T-helper 2 cell treated with Interferon-gamma antibody and Interleukin-4, amounts not matched to agents 5 μg/mL and 100 μg/mL, for 36 hours (primary cell): ENCODE data around the gene GCC1.
"Not testable (repeated sequence)": the region's sequence is repeated elsewhere in the genome, so short reads cannot be mapped to it uniquely, and the experiment has no call there.

Experiments
- DNase-seq: peaks from one replicate; pipeline ENCODE4 v3.0.0; 2021; ENCODE audit warnings: low spot score
- H3K27ac Mint-ChIP-seq: one replicate; pipeline ENCODE4 v1.8.0; 2021; ENCODE audit warnings: mild to moderate bottlenecking, mixed read lengths
- H3K27me3 Mint-ChIP-seq: one replicate; pipeline ENCODE4 v1.8.0; 2021; ENCODE audit warnings: low read depth, mixed read lengths
- H3K36me3 Mint-ChIP-seq: one replicate; pipeline ENCODE4 v1.8.0; 2021; ENCODE audit warnings: low read depth, mixed read lengths
- H3K4me1 Mint-ChIP-seq: one replicate; pipeline ENCODE4 v1.8.0; 2021; ENCODE audit warnings: low read depth, mixed read lengths
- H3K4me3 Mint-ChIP-seq: one replicate; pipeline ENCODE4 v1.8.0; 2022; ENCODE audit warnings: mild to moderate bottlenecking, moderate library complexity, mixed read lengths
- H3K9me3 Mint-ChIP-seq: one replicate; pipeline ENCODE4 v1.8.0; 2021; ENCODE audit warnings: mixed read lengths

The GCC1 gene

DNA sequence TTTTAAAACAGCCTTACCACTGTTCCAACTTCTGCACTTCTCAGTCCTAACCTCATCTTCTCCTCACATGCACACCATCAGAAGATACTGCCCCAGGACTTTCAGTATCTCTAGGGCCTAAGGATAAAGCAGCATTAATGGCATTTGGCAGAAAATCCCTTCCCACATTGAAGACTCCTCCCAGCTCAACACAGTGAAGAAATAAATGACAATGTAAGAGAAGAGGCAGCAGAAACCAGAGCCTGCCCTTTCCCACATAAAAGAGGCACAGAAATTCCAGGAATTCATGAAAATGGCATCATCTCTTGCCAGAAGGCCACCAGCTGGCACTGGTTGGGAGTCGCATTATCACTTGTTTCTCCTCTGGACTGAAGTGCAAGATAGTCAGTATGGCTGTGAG, 3.7 kb downstream of the GCC1 start:
- Mint-ChIP-seq H3K27me3 (no peaks in the 10 kb centered on the region), H3K27ac (no peak overlapping the region), H3K36me3 (peaks cover 25% of the 10 kb centered on the region), H3K9me3 (no peaks in the 10 kb centered on the region), H3K4me3 (no peak overlapping the region), H3K4me1 (peaks cover 30% of the 10 kb centered on the region)
- no peak for DNase-seq

- Mint-ChIP-seq H3K4me3 (no peak overlapping the region), H3K27ac (no peak overlapping the region), H3K9me3 (no peaks in the 10 kb centered on the region), H3K4me1 (peaks cover 20% of the 10 kb centered on the region), H3K27me3 (no peaks in the 10 kb centered on the region), H3K36me3 (peaks cover 25% of the 10 kb centered on the region)
- no peak for DNase-seq
These were observed 4.8 kb downstream of the GCC1 start for GRCh38 chr7:127580612-127581011.

GRCh38 chr7:127578711-127579275, 6.6 kb downstream of the GCC1 start:
- no peaks in the 10 kb centered on the region for H3K9me3 Mint-ChIP-seq
- peaks cover 20% of the 10 kb centered on the region for H3K36me3 Mint-ChIP-seq
- H3K27me3 Mint-ChIP-seq, result no peaks in the 10 kb centered on the region
- H3K27ac Mint-ChIP-seq, result no peak overlapping the region
- H3K4me1 Mint-ChIP-seq, result peaks cover 8% of the 10 kb centered on the region
- DNase-seq, result no peak
- H3K4me3 Mint-ChIP-seq, result no peak overlapping the region

- Mint-ChIP-seq H3K9me3 (no peaks in the 10 kb centered on the region), H3K36me3 (peaks cover 20% of the 10 kb centered on the region), H3K27ac (no peak overlapping the region)
These were observed 7.2 kb downstream of the GCC1 start for GRCh38 chr7:127578036-127578684.

DNA sequence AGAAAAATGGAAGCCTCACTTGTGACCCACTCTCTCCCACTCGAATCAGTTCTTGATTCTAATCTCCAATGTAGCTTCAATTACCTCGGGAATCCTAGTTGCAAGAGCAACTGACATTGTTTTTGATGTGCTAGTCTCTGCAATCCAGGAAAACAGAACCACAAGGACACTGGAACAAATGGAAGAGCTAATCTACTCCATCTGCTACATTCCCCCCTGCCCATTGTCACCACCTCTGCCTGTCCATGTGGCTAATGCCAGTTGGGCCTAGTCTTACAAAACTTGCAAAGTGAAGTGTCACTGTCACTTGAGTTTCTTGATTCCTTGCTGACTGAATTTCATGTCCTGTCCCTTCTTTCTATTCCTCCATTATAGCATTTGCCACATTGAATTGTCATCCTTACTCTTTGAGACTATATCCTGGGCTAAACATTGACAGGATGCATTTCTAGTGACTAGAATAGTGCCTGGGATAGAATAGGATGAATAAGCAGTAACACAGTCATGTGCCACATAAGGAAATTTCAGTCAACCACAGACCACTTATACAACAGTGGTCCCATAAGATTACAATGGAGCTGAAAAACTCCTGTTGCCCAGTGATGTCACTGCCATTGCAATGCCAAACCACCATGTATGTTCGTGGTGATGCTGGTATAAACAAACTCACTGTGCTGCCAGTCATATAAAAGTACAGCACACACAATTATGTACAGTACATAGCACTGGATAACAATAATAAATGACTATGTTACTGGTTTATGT, 13.5 kb downstream of the GCC1 start:
- Mint-ChIP-seq H3K4me1 (no peaks in the 10 kb centered on the region), H3K27ac (no peak overlapping the region), H3K9me3 (peaks cover 5% of the 10 kb centered on the region), H3K27me3 (no peaks in the 10 kb centered on the region), H3K36me3 (no peaks in the 10 kb centered on the region), H3K4me3 (no peak overlapping the region)
- DNase-seq, result no peak

More at GRCh38 chr7:127578036-127578684, 7.2 kb downstream of the GCC1 start:
- Mint-ChIP-seq H3K4me1 (peaks cover 4% of the 10 kb centered on the region), H3K4me3 (no peak overlapping the region), H3K27me3 (no peaks in the 10 kb centered on the region)
- no peak for DNase-seq

DNA sequence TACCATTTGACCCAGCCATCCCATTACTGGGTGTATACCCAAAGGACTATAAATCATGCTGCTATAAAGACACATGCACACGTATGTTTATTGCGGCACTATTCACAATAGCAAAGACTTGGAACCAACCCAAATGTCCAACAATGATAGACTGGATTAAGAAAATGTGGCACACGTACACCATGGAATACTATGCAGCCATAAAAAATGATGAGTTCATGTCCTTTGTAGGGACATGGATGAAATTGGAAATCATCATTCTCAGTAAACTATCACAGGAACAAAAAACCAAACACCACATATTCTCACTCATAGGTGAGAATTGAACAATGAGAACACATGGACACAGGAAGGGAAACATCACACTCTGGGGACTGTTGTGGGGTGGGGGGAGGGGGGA, 17.4 kb downstream of the GCC1 start:
- H3K27ac Mint-ChIP-seq, H3K27me3 Mint-ChIP-seq, H3K36me3 Mint-ChIP-seq, H3K4me1 Mint-ChIP-seq, DNase-seq, H3K4me3 Mint-ChIP-seq, H3K9me3 Mint-ChIP-seq: not testable (repeated sequence)

DNA sequence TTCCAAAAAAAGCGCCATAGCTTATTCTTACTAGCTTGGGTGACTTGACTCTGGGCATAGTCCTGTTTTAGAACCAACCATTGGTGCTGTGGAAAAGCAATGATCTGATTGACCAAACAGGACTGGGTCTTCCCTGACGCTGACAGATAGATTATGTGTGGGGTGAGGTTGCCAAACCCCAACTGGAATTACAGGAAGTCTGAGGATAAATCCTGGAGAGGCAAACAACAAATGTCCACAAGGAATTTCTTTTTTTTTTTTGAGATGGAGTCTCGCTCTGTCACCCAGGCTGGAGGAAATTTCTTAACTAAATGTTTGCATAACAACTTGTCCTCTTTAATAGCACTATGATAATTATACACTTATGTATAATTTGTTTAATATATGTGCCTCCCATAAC, 19.2 kb downstream of the GCC1 start:
- Mint-ChIP-seq H3K27ac (no peak overlapping the region), H3K4me1 (no peaks in the 10 kb centered on the region), H3K36me3 (no peaks in the 10 kb centered on the region), H3K4me3 (no peak overlapping the region), H3K27me3 (no peaks in the 10 kb centered on the region), H3K9me3 (peaks cover 5% of the 10 kb centered on the region)
- DNase-seq, result no peak

- Mint-ChIP-seq H3K27ac (no peak overlapping the region), H3K9me3 (no peaks in the 10 kb centered on the region)
These were observed 27.6 kb downstream of the GCC1 start for GRCh38 chr7:127557803-127558202.

DNA sequence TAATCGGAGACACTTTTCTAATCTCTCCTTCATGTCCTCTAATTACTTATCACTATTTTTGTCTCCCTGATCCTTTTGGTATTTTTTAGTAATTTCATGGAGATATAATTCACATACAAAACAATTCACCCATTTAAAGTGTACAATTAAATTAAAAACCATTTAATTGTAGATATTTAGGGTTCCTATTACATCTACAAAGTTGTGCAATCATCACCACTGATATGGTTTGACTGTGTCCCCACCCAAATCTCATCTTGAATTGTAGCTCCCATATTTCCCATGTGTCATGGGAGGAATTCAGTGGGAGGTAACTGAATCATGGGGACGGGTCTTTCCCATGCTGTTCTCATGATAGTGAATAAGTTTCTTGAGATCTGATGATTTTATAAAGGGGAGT, 29.0 kb downstream of the GCC1 start:
- DNase-seq, result no peak
- Mint-ChIP-seq H3K4me1 (no peaks in the 10 kb centered on the region), H3K9me3 (no peaks in the 10 kb centered on the region), H3K4me3 (no peak overlapping the region), H3K27ac (no peak overlapping the region), H3K27me3 (peaks cover 4% of the 10 kb centered on the region), H3K36me3 (no peaks in the 10 kb centered on the region)

More at GRCh38 chr7:127557803-127558202, 27.6 kb downstream of the GCC1 start:
- H3K27me3 Mint-ChIP-seq, result peaks cover 4% of the 10 kb centered on the region
- no peaks in the 10 kb centered on the region for H3K36me3 Mint-ChIP-seq
- no peak overlapping the region for H3K4me3 Mint-ChIP-seq
- no peak for DNase-seq
- H3K4me1 Mint-ChIP-seq, result no peaks in the 10 kb centered on the region

GRCh38 chr7:127551941-127552340, 33.5 kb downstream of the GCC1 start:
- no peak overlapping the region for H3K27ac Mint-ChIP-seq
- H3K27me3 Mint-ChIP-seq, result peaks cover 6% of the 10 kb centered on the region
- H3K9me3 Mint-ChIP-seq, result peaks cover under 1% of the 10 kb centered on the region
- no peaks in the 10 kb centered on the region for H3K4me1 Mint-ChIP-seq
- no peak for DNase-seq
- no peak overlapping the region for H3K4me3 Mint-ChIP-seq
- no peaks in the 10 kb centered on the region for H3K36me3 Mint-ChIP-seq

- DNase-seq, result no peak
- Mint-ChIP-seq H3K4me3 (no peak overlapping the region), H3K9me3 (peaks cover 6% of the 10 kb centered on the region), H3K4me1 (no peaks in the 10 kb centered on the region), H3K36me3 (no peaks in the 10 kb centered on the region), H3K27ac (no peak overlapping the region), H3K27me3 (peaks cover 3% of the 10 kb centered on the region)
These were observed 35.1 kb downstream of the GCC1 start for GRCh38 chr7:127550247-127550646.

DNA sequence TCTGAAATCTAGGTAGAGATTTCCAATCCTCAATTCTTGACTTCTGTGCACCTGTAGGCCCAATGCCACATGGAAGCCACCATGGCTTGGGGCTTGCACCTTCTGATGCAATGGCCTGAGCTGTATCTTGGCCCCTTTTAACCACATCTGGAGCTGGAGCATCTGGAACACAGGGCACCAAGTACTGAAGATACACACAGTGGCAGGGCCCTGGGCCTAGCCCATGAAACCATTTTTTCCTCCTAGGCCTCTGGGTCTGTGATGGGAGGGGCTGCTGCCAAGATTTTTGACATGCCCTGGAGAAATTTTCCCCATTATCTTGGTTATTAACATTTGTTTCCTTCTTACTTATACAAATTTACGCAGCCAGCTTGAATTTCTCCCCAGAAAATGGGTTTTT, 39.1 kb downstream of the GCC1 start:
- Mint-ChIP-seq H3K4me1 (no peaks in the 10 kb centered on the region), H3K27me3 (peaks cover 3% of the 10 kb centered on the region), H3K27ac (no peak overlapping the region), H3K36me3 (no peaks in the 10 kb centered on the region), H3K4me3 (no peak overlapping the region), H3K9me3 (peaks cover 6% of the 10 kb centered on the region)
- DNase-seq, result no peak

DNA sequence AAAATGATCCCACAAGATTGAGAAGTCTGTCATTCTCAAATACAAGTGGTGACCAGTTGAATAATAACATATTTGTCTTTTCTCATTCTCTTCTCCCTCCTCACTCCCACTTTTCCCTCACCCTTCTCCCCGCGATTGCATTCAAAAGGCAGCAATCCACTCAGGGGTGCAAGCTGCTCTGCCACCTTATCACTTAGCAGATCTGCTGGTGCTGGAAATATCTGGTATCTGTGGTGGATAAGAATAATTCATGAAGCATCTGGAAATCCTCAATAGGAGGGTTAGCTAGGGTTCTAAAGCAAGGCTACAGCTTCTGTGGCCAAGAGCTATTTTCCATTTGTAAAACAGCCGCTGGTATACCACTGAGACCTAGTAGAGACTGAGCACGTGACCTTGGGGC, 43.8 kb downstream of the GCC1 start:
- DNase-seq, result no peak
- no peaks in the 10 kb centered on the region for H3K36me3 Mint-ChIP-seq
- H3K4me3 Mint-ChIP-seq, result no peak overlapping the region
- H3K4me1 Mint-ChIP-seq, result no peaks in the 10 kb centered on the region
- H3K27ac Mint-ChIP-seq, result no peak overlapping the region
- H3K27me3 Mint-ChIP-seq, result peaks cover 18% of the 10 kb centered on the region
- peaks cover 5% of the 10 kb centered on the region for H3K9me3 Mint-ChIP-seq

DNA sequence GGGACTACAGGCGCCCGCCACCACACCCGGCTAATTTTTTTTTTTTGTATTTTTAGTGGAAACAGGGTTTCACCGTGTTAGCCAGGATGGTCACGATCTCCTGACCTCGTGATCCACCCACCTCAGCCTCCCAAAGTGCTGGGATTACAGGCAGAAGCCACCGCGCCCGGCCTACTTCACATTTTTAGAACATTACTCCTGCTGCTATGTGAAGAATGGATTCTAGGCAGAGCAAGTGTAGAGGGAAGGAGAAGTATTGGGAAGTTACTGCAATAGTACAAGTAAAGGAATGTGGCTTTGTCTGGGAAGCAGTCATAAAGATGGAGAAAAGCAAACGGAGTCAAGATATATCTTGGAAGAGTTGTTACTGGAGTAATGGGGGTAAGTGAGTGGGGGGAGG, 44.9 kb downstream of the GCC1 start:
- DNase-seq, H3K4me3 Mint-ChIP-seq, H3K4me1 Mint-ChIP-seq, H3K9me3 Mint-ChIP-seq, H3K36me3 Mint-ChIP-seq, H3K27ac Mint-ChIP-seq: not testable (repeated sequence)
- H3K27me3 Mint-ChIP-seq, result peaks cover 28% of the 10 kb centered on the region
